ENCODE data around the gene NCAPG2.

- TF ChIP-seq CTCF (IDR thresholded peaks at IDR 0.05) (no peak), POLR2A (IDR thresholded peaks at IDR 0.05) (no peak)
These were observed 15.1 kb downstream of the NCAPG2 start for GRCh38 chr7:158689488-158689887.
